IPS-20b (cell line): Measurements from ENCODE around the gene TM2D3.
"Not testable (repeated sequence)": the region's sequence is repeated elsewhere in the genome, so short reads cannot be mapped to it uniquely, and the experiment has no call there.

Experiments
- H3K27ac ChIP-seq: one replicate; pipeline ENCODE4 v1.5.1; 2013; ENCODE audit warnings: low read length
- H3K27me3 ChIP-seq: 2 replicates; pipeline ENCODE4 v1.6.1; 2013; ENCODE audit warnings: mild to moderate bottlenecking, low read length, inconsistent platforms; ENCODE audit not compliant: insufficient read depth
- H3K36me3 ChIP-seq: 2 replicates; pipeline ENCODE4 v1.6.1; 2013; ENCODE audit warnings: low read depth, mild to moderate bottlenecking, inconsistent platforms, low read length, moderate library complexity; ENCODE audit not compliant: insufficient read depth
- H3K4me1 ChIP-seq: 2 replicates; pipeline ENCODE4 v1.6.1; 2013; ENCODE audit warnings: mild to moderate bottlenecking, control low read depth, inconsistent platforms, low read length, moderate library complexity; ENCODE audit not compliant: insufficient read depth
- H3K4me3 ChIP-seq: 2 replicates; pipeline ENCODE4 v1.5.1; 2013; ENCODE audit warnings: mild to moderate bottlenecking, low read length, inconsistent platforms
- H3K9ac ChIP-seq: 2 replicates; pipeline ENCODE4 v1.6.1; 2013; ENCODE audit warnings: low read depth, mild to moderate bottlenecking, inconsistent platforms, low read length, moderate library complexity
- H3K9me3 ChIP-seq: 2 replicates; pipeline ENCODE4 v1.6.1; 2013; ENCODE audit warnings: mild to moderate bottlenecking, low read depth, low read length, inconsistent platforms; ENCODE audit not compliant: insufficient read depth

The TM2D3 gene

DNA sequence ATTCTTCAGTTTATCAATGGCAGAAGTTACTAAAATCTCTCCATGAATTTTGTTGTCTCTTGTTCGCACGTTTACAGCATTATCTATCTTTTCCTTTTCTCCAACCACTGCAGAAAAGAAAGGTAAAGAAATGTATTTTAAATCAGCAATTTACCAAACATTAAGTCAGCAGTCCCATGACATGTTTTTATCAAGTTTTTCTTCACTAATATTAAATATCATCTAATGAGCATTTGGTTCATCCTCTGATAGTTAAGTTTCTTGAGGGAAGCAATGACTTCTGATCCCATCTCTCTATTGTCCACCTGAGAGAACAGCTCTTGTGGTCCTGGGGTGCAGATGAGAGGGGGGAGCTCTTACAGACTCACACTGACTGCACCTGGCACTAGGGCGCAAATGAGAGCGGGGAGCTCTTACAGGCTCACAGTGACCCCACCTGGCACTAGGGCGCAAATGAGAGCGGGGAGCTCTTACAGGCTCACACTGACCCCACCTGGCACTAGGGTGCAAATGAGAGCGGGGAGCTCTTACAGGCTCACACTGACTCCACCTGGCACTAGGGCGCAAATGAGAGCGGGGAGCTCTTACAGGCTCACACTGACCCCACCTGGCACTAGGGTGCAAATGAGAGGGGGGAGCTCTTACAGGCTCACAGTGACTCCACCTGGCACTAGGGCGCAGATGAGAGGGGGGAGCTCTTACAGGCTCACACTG, 2.6 kb upstream of the TM2D3 start:
- not testable (repeated sequence) for H3K4me3 ChIP-seq, H3K4me1 ChIP-seq, H3K9ac ChIP-seq, H3K9me3 ChIP-seq, H3K27ac ChIP-seq, H3K27me3 ChIP-seq
- H3K36me3 ChIP-seq, result peaks cover 14% of the 10 kb centered on the region

DNA sequence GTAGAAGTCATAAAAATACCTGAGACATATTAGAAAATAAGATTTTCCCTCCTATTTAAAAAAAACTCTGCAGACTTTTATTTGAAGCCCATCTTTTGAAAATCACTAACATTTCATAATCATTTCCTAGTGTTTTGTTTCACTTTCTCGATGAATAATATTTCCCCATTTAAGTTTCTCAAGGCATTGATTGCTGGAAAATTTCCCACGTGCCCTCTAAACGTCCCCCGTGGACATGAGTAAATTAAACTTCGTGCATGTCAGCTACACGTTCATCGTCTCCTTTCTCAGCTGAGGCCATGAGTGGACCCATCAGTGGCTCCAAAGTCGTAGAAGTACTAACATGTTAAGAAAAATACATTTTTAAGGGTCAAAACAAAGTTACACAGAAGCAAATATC, 2.0 kb upstream of the TM2D3 start:
- Histone ChIP-seq H3K27ac (no peak overlapping the region), H3K27me3 (no peaks in the 10 kb centered on the region), H3K36me3 (peaks cover 20% of the 10 kb centered on the region), H3K9ac (no peak overlapping the region), H3K4me1 (peaks cover 4% of the 10 kb centered on the region), H3K4me3 (no peak overlapping the region), H3K9me3 (no peaks in the 10 kb centered on the region)

DNA sequence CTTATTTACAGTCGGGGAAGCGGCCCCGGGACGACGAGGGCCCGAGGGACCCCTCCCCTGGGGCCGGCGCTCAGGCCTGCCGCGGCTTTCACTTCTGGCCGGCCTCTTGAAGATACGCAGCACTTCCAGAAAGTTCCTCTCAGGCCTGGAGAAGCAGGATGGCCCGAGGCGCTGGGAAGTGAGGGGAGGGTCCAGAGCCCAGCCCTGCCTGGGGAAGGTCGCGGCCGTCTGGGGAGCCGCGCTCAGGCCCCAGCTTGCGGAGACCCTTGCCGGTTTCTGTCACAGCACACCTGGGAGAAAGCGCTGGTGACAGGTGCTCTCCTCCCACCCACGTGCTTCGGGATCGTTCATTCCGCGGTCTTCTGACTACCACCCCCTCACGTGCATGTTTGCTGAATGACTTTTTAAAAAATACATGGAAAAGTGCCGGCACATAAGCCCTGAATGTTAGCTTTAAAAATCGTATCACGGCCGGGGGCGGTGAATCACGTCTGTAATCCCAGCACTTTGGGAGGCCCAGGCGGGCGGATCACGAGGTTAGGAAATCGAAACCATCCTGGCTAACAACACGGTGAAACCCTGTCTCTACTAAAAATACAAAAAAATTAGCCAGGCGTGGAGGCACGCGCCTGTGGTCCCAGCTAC, 727 bp upstream of the TM2D3 start:
- Histone ChIP-seq H3K9me3 (no peaks in the 10 kb centered on the region), H3K27ac (peak overlapping the region; percentile 23), H3K36me3 (peaks cover 31% of the 10 kb centered on the region), H3K4me3 (peak overlapping the region; percentile 87), H3K27me3 (no peaks in the 10 kb centered on the region), H3K4me1 (peaks cover 4% of the 10 kb centered on the region), H3K9ac (peak overlapping the region; percentile 90; the same call in 1 of the 2 replicates)

DNA sequence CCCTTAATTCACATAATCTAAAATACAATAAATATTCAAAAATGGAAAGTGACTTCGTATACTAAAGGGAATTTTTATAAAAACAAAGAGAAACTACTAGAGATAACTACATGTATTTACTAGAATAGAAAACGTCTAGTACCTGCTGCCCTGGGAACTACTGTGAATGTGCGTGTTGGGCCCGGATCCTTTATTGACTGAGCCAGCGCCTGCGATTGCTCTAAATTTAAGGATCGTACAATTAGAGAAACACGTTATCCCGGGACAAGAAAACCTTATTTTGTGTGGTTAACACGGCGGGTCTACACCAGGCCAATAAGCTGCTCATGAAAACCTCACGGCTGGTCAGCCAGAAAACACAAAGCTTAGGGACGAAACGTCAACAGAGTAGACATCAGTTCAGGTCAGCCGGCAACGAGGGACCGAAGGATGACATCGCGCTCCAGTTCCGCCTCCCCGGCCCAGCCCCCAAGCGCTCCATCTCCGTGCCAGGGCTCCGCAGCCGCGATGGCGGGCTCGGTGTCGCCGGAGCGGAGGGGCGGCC, 555 bp downstream of the TM2D3 start:
- Histone ChIP-seq H3K9me3 (no peaks in the 10 kb centered on the region), H3K27me3 (no peaks in the 10 kb centered on the region), H3K36me3 (peaks cover 41% of the 10 kb centered on the region), H3K4me1 (peaks cover 4% of the 10 kb centered on the region), H3K27ac (no peak overlapping the region), H3K4me3 (peak overlapping the region; percentile 87), H3K9ac (peak overlapping the region; percentile 78; the same call in 1 of the 2 replicates)

DNA sequence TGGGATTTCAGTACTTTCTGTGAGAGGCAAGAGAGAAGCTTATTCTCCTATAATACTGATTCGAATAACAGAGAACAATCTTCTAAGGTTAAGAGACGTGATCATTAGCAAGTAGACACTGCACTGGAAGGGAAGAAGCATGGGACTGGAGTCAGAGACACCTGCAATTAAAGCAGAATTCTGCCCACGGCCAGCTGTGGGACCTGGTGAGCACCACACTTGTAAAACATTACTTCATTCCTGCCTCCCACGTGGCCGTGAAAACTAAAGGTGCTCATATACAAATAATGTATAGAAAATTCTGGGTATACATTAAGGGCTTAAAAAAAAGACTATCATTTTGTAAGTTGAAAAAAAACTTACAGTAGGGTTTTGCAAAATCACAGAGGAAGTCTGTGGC, 2.0 kb downstream of the TM2D3 start:
- H3K4me1 ChIP-seq, result peaks cover 4% of the 10 kb centered on the region
- no peak overlapping the region for H3K27ac ChIP-seq
- no peaks in the 10 kb centered on the region for H3K9me3 ChIP-seq
- H3K9ac ChIP-seq, result no peak overlapping the region
- H3K36me3 ChIP-seq, result peaks cover 49% of the 10 kb centered on the region
- H3K4me3 ChIP-seq, result no peak overlapping the region
- no peaks in the 10 kb centered on the region for H3K27me3 ChIP-seq

DNA sequence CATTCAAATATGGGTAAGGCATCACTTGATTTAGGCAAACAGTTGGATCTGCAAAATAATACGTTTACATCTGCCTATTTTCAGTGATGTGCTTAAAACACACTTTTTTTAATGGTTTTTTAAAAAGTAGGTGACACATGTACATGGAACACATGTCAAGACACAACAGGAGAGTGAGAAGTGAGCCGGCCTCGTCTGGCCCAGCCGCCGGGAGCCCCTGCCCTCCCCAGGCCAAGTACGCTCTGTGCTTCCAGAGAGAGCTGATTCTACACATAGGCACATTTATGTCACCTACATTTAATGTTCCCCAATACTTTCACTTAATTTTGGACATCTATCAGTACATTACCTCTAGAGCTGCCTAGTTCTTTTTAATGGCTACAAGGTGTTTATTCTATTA, 3.8 kb downstream of the TM2D3 start:
- no peaks in the 10 kb centered on the region for H3K27me3 ChIP-seq
- no peak overlapping the region for H3K4me3 ChIP-seq
- peaks cover 4% of the 10 kb centered on the region for H3K4me1 ChIP-seq
- H3K36me3 ChIP-seq, result peaks cover 64% of the 10 kb centered on the region
- H3K9me3 ChIP-seq, result no peaks in the 10 kb centered on the region
- H3K9ac ChIP-seq, result no peak overlapping the region
- no peak overlapping the region for H3K27ac ChIP-seq

DNA sequence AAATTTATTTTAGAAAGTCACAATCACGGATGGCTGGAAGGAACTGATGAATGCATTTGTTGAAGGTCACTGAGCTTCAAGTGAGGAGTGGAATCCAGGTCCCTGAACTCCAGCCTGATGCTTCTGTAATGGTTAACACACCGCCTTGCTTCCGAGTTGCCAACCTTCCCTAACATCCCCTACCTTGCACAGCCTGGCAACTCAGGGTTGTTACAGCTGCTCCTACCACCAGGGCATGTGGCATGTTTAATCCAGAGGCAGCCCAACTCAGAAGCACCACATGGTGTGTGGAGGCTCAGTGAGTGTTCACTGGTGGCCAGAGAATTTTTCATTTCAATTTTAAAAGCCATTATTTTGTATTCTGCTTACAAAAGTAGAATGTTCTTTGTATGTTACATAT, 4.9 kb downstream of the TM2D3 start:
- Histone ChIP-seq H3K4me3 (no peak overlapping the region), H3K9me3 (no peaks in the 10 kb centered on the region), H3K36me3 (peaks cover 70% of the 10 kb centered on the region), H3K27me3 (no peaks in the 10 kb centered on the region), H3K4me1 (peaks cover 4% of the 10 kb centered on the region), H3K27ac (no peak overlapping the region), H3K9ac (no peak overlapping the region)

DNA sequence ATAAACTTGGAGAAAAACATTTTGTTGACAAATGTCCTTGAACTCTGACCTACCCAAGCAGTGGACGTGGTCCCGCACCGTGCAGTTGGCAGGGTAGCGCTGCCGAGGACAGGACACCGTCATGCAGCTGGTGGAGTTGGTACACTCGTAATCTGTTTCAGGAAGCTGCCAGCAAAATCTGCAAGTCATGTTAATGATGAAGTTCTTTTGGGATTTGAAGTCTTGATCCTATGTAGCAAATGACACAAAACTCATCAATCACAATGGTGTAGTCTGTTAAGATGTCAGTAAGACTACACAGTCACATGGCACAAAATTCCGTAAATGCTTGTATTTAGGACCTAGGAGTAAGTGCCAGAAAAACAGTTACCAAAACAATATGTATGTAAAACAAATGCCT, 5.5 kb downstream of the TM2D3 start:
- H3K27ac ChIP-seq, result no peak overlapping the region
- no peaks in the 10 kb centered on the region for H3K27me3 ChIP-seq
- H3K36me3 ChIP-seq, result peaks cover 75% of the 10 kb centered on the region
- no peak overlapping the region for H3K9ac ChIP-seq
- H3K9me3 ChIP-seq, result no peaks in the 10 kb centered on the region
- peaks cover 4% of the 10 kb centered on the region for H3K4me1 ChIP-seq
- no peak overlapping the region for H3K4me3 ChIP-seq

DNA sequence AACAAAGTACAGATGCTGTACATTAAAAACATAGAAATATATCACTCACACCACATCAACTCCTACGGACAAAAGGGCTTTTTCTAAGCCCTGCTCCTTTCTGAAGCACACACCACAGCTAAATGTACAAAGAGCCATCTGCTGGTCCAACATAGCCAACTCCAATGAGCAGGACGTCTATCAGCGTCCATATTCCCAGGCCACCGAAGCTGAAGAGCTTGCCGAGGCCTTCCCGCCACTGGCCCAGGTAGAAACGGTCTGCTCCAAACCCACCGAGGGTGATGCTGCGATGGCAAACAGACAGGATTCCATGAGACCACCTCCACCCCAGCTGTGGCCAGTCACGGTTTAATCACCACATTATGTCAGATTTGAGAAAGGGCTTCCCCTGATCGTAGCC, 9.8 kb downstream of the TM2D3 start:
- H3K36me3 ChIP-seq, result peaks cover 63% of the 10 kb centered on the region
- H3K9me3 ChIP-seq, result no peaks in the 10 kb centered on the region
- no peak overlapping the region for H3K4me3 ChIP-seq
- no peaks in the 10 kb centered on the region for H3K27me3 ChIP-seq
- H3K9ac ChIP-seq, result no peak overlapping the region
- H3K4me1 ChIP-seq, result no peaks in the 10 kb centered on the region
- no peak overlapping the region for H3K27ac ChIP-seq

DNA sequence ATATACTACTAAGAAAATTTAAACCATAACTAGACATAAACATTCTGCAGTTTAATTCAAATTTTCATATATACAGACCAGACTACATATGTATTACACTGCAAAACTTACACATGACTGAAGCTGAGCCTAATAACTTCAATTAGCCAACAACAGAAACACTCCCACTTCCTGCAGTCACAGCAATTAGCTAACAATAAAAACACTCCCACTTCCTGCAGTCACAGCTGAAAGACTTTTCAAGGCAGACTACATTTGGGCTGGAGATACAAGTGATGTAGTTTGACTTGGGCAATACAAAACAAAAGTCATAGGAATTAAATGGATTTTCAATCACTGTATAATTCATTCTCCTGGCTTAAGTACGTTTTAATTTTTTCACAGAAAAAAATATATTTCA, 10.3 kb downstream of the TM2D3 start:
- no peak overlapping the region for H3K9ac ChIP-seq
- no peaks in the 10 kb centered on the region for H3K4me1 ChIP-seq
- H3K27ac ChIP-seq, result no peak overlapping the region
- no peak overlapping the region for H3K4me3 ChIP-seq
- no peaks in the 10 kb centered on the region for H3K9me3 ChIP-seq
- H3K27me3 ChIP-seq, result no peaks in the 10 kb centered on the region
- peaks cover 58% of the 10 kb centered on the region for H3K36me3 ChIP-seq

DNA sequence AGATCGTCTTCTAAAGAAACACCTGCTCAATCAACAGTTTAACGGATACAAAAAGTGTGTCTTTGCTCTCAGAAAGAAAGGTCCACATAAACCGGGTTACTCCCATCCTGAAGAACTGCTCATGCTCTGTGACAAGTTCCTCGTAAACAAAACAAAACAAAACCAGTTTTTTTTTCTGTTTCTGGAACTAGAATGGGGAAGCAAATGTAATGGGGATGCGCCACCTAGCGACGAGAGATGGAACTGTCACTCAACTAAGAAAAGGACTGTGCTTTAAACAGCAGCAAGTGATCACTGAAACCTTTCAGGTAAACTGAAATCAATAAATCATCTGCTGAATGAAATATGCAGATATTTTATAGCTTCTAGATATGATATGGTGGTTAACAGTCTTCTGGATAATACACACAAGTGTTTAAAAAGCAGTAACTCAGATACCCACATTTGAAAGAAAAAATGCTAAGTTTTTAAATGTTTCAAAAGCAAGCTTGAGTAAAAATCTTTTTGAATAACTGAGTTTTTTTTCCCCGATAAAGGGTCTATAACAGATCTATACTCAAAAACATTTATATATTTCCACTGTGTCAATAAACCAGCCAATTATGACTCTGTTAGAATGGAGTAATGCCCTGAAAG, 10.9 kb downstream of the TM2D3 start:
- H3K36me3 ChIP-seq, result peaks cover 52% of the 10 kb centered on the region
- no peaks in the 10 kb centered on the region for H3K9me3 ChIP-seq
- no peaks in the 10 kb centered on the region for H3K27me3 ChIP-seq
- no peak overlapping the region for H3K27ac ChIP-seq
- H3K9ac ChIP-seq, result no peak overlapping the region
- no peak overlapping the region for H3K4me3 ChIP-seq
- no peaks in the 10 kb centered on the region for H3K4me1 ChIP-seq

DNA sequence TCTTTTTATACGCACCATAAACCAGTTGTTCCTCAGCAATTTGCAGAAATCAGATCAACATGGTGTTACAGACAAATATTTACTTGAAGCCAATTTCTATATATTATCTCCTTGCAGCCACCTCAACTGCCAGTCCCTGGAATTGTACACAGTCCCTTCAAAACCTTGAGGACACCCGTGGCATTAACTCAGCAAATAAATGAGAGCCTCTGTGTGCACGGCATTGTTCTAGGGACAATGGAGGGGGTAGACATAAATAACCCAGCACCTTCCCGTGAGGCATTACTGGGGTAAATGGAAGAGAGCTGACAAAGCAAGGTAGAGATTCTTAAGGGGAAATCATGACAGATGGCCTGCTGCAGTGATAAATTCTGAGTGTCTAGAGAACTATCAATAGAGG, 12.5 kb downstream of the TM2D3 start:
- no peaks in the 10 kb centered on the region for H3K9me3 ChIP-seq
- no peak overlapping the region for H3K4me3 ChIP-seq
- H3K27me3 ChIP-seq, result no peaks in the 10 kb centered on the region
- no peak overlapping the region for H3K9ac ChIP-seq
- H3K27ac ChIP-seq, result no peak overlapping the region
- H3K36me3 ChIP-seq, result peaks cover 36% of the 10 kb centered on the region
- H3K4me1 ChIP-seq, result no peaks in the 10 kb centered on the region
